Thoracic aorta (tissue), 2 donors: ENCODE results near the gene FRA10AC1. TPM values are rescaled to one million over a fixed set of nuclear protein-coding genes. Genes with fewer than 3 reads are reported as not detected.

Source experiments
- ATAC-seq: fragments of 150-250 bp; one replicate; pipeline ENCODE4 v1.8.0; 2017; ENCODE audit warnings: low read depth; ENCODE audit not compliant: insufficient number of reproducible peaks, low FRiP score
- DNase-seq: peaks from one replicate; pipeline ENCODE4 v3.0.0-alpha.2; 2020; ENCODE audit warnings: low spot score
- H3K27ac ChIP-seq, 2 donors: fragments of 200-600 bp; sonication (generic); 1 replicate in 1 of 2; 2 replicates in 1 of 2; pipeline ENCODE4 v1.5.1; 2016; ENCODE audit warnings: mild to moderate bottlenecking in 2 of 2, moderate library complexity in 2 of 2
- H3K27me3 ChIP-seq: fragments of 200-600 bp; sonication (generic); replicated peaks from 2 replicates; pipeline ENCODE4 v1.6.0; 2016; ENCODE audit warnings: mild to moderate bottlenecking; ENCODE audit not compliant: insufficient read depth
- H3K36me3 ChIP-seq: fragments of 200-600 bp; sonication (generic); one replicate; pipeline ENCODE4 v1.5.1; 2016
- H3K4me1 ChIP-seq, 2 donors: fragments of 200-600 bp; sonication (generic); 1 replicate in 1 of 2; 2 replicates in 1 of 2; pipeline versions ENCODE4 v1.5.1 to v1.6.0; 2016; ENCODE audit warnings: low read depth in 2 of 2, mild to moderate bottlenecking in 1 of 2; ENCODE audit not compliant: control insufficient read depth in 1 of 2
- H3K4me3 ChIP-seq: fragments of 200-600 bp; sonication (generic); 2 replicates; pipeline ENCODE4 v1.5.1; 2016; ENCODE audit warnings: mild to moderate bottlenecking
- H3K9me3 ChIP-seq: fragments of 200-600 bp; sonication (generic); 2 replicates; pipeline ENCODE4 v1.5.1; 2016
- CTCF ChIP-seq: fragments of 200-600 bp; sonication (generic); IDR thresholded peaks from one replicate; pipeline ENCODE4 v1.5.1; 2019; ENCODE audit warnings: antibody characterized with exemption
- total RNA-seq, 2 donors: library from RNA; depleted of rRNA; stranded (reverse); fragments of >200 nt; gene quantifications; one replicate each; pipeline versions ENCODE4 v1.1.0 to v1.2.3, GENCODE V29; 2016

The FRA10AC1 gene
- total RNA-seq, 2 donors from 2014 or later = 25.7 to 35.9 TPM

GRCh38 chr10:93712593-93712992 lies 10.2 kb upstream of the FRA10AC1 start:
- TF ChIP-seq CTCF = no peak
- H3K4me1 ChIP-seq = no peaks in the 10 kb centered on the region
- DNase-seq = no peak
- H3K27me3 ChIP-seq = no peaks in the 10 kb centered on the region
- H3K27ac ChIP-seq = no peak overlapping the region
- no peaks in the 10 kb centered on the region for H3K36me3 ChIP-seq
- no peaks in the 10 kb centered on the region for H3K9me3 ChIP-seq
- H3K4me3 ChIP-seq = no peak overlapping the region
- ATAC-seq = no peak

GRCh38 chr10:93711891-93712290 lies 9.5 kb upstream of the FRA10AC1 start:
- no peak for ATAC-seq
- no peak for TF ChIP-seq CTCF
- Histone ChIP-seq H3K27me3 (no peaks in the 10 kb centered on the region), H3K9me3 (no peaks in the 10 kb centered on the region), H3K27ac (no peak overlapping the region), H3K4me3 (no peak overlapping the region), H3K36me3 (no peaks in the 10 kb centered on the region), H3K4me1 (no peaks in the 10 kb centered on the region)
- DNase-seq = no peak

GRCh38 chr10:93710333-93710909 lies 8.0 kb upstream of the FRA10AC1 start:
- H3K27me3 ChIP-seq = no peaks in the 10 kb centered on the region
- no peak for ATAC-seq
- H3K4me1 ChIP-seq = no peaks in the 10 kb centered on the region
- no peak for TF ChIP-seq CTCF
- no peak overlapping the region for H3K27ac ChIP-seq
- H3K4me3 ChIP-seq = no peak overlapping the region
- no peaks in the 10 kb centered on the region for H3K9me3 ChIP-seq
- no peak for DNase-seq
- H3K36me3 ChIP-seq = no peaks in the 10 kb centered on the region

- TF ChIP-seq CTCF = no peak
- Histone ChIP-seq H3K4me1 (no peaks in the 10 kb centered on the region), H3K4me3 (no peak overlapping the region), H3K36me3 (no peaks in the 10 kb centered on the region), H3K9me3 (no peaks in the 10 kb centered on the region), H3K27me3 (no peaks in the 10 kb centered on the region), H3K27ac (no peak overlapping the region)
- no peak for DNase-seq
- no peak for ATAC-seq
These were observed 5.2 kb upstream of the FRA10AC1 start for GRCh38 chr10:93707623-93708022.

- DNase-seq = no peak
- H3K27ac ChIP-seq = no peak overlapping the region
- no peak overlapping the region for H3K4me3 ChIP-seq
- no peaks in the 10 kb centered on the region for H3K9me3 ChIP-seq
- H3K27me3 ChIP-seq = no peaks in the 10 kb centered on the region
- H3K4me1 ChIP-seq = peaks cover 12% of the 10 kb centered on the region in 2 donors
- TF ChIP-seq CTCF = no peak
- H3K36me3 ChIP-seq = no peaks in the 10 kb centered on the region
- no peak for ATAC-seq
These were observed 2.1 kb upstream of the FRA10AC1 start for GRCh38 chr10:93704451-93704850.
